K562 (cell line): ENCODE results near the gene SLC24A3.

Experiments
- ARID1B ChIP-seq: fragments of 450-650 bp; IDR thresholded peaks from 2 replicates; pipeline ENCODE4 v1.6.1; 2016; ENCODE audit warnings: antibody characterized with exemption, mild to moderate bottlenecking, inconsistent platforms
- BHLHE40 ChIP-seq: IDR thresholded peaks from 2 replicates; pipeline ENCODE4 v1.6.1; 2011; ENCODE audit warnings: low read length, improper control_type of control experiment
- BRF2 ChIP-seq: IDR thresholded peaks from 3 replicates; pipeline ENCODE4 v1.6.1; 2011; ENCODE audit warnings: borderline replicate concordance, mild to moderate bottlenecking; ENCODE audit not compliant: insufficient read length, insufficient read depth
- CCNT2 ChIP-seq: IDR thresholded peaks from 2 replicates; pipeline ENCODE4 v1.6.1; 2011; ENCODE audit warnings: borderline replicate concordance, low read depth, mild to moderate bottlenecking, moderate library complexity, mixed read lengths, low read length; ENCODE audit not compliant: insufficient read length; ENCODE audit errors: extremely low read depth
- CTCF ChIP-seq, 3 experiments: IDR thresholded peaks in 2 of 3; conservative IDR thresholded peaks in 1 of 3; 2 replicates each; pipeline ENCODE4 v1.5.1; 2011 to 2012; ENCODE audit warnings: low read length in 3 of 3, mild to moderate bottlenecking in 3 of 3, control low read depth in 2 of 3, improper control_type of control experiment in 1 of 3, inconsistent platforms in 1 of 3, low read depth in 1 of 3, mixed read lengths in 1 of 3, moderate library complexity in 1 of 3; ENCODE audit not compliant: insufficient read depth in 2 of 3
- EZH2 ChIP-seq: IDR thresholded peaks from 2 replicates; pipeline ENCODE4 v1.6.1; 2012; ENCODE audit warnings: low read depth, mild to moderate bottlenecking, inconsistent platforms, low read length, borderline replicate concordance
- MLX ChIP-seq, 2 experiments: fragments of 450-650 bp in 1 of 2; sonication (generic) in 1 of 2; formaldehyde crosslinking; conservative IDR thresholded peaks; 2 replicates each; pipeline versions ENCODE4 v1.4.0 to v1.8.1; 2020 to 2022; ENCODE audit warnings: mild to moderate bottlenecking in 1 of 2, missing genetic modification reagents in 1 of 2
- POLR2A ChIP-seq: fragments of 450-650 bp; conservative IDR thresholded peaks from 2 replicates; pipeline ENCODE4 v1.6.1; 2016
- PTRF ChIP-seq: fragments of 450-650 bp; IDR thresholded peaks from 2 replicates; pipeline ENCODE4 v1.6.1; 2016; ENCODE audit warnings: mild to moderate bottlenecking, missing genetic modification characterization, missing compliant biosample characterization
- ZNF184 ChIP-seq: sonication (generic); formaldehyde crosslinking; IDR thresholded peaks from 2 replicates; pipeline ENCODE4 v1.5.0; 2020; ENCODE audit warnings: missing genetic modification reagents
- ZNF274 ChIP-seq: IDR thresholded peaks from 2 replicates; pipeline ENCODE4 v1.6.1; 2011; ENCODE audit warnings: low read depth, mild to moderate bottlenecking, low read length, moderate library complexity, borderline replicate concordance

GRCh38 chr20:19265646-19266374 is 53.4 kb downstream of the SLC24A3 start:
- TF ChIP-seq CTCF (IDR thresholded peaks at IDR 0.05 in 2 of 3, conservative IDR thresholded peaks at IDR 0.05 in 1 of 3; ENCODE audit: insufficient read depth in 2 of 3, low read depth in 1 of 3, low read length in 3 of 3): no peak
- no peak for TF ChIP-seq BHLHE40
- TF ChIP-seq MLX (CRISPR knock-in tag; conservative IDR thresholded peaks at IDR 0.05): no peak
- TF ChIP-seq POLR2A: no peak
- no peak for TF ChIP-seq CCNT2
- TF ChIP-seq EZH2: no peak
- TF ChIP-seq PTRF (tag): no peak
- no peak for TF ChIP-seq ZNF184 (CRISPR knock-in tag)
- no peak for TF ChIP-seq ARID1B
- no peak for TF ChIP-seq ZNF274
- no peak for TF ChIP-seq BRF2
